Activated naive CD8-positive, alpha-beta T cell treated with anti-CD3 and anti-CD28 coated beads for 36 hours (primary cell): ENCODE measurements around the gene DDAH1. TPM values are rescaled to one million over a fixed set of nuclear protein-coding genes. Genes with fewer than 3 reads are reported as not detected.

Experiments
- DNase-seq: peaks from one replicate; pipeline ENCODE4 v3.0.0; 2021
- H3K27ac Mint-ChIP-seq: one replicate; pipeline ENCODE4 v1.8.0; 2022; ENCODE audit warnings: mild to moderate bottlenecking, moderate library complexity, mixed read lengths
- H3K27me3 Mint-ChIP-seq: one replicate; pipeline ENCODE4 v1.8.0; 2022; ENCODE audit warnings: mild to moderate bottlenecking, mixed read lengths
- H3K36me3 Mint-ChIP-seq: one replicate; pipeline ENCODE4 v1.8.0; 2021; ENCODE audit warnings: mild to moderate bottlenecking, mixed read lengths
- H3K4me1 Mint-ChIP-seq: one replicate; pipeline ENCODE4 v1.8.0; 2021; ENCODE audit warnings: mixed read lengths
- H3K4me3 Mint-ChIP-seq: one replicate; pipeline ENCODE4 v1.8.0; 2022; ENCODE audit warnings: mild to moderate bottlenecking, moderate library complexity, mixed read lengths
- H3K9me3 Mint-ChIP-seq: one replicate; pipeline ENCODE4 v1.8.0; 2022; ENCODE audit warnings: mixed read lengths
- total RNA-seq, 2 experiments: library from RNA; stranded (reverse); gene quantifications; one replicate each; pipeline ENCODE4 v1.2.3, GENCODE V29; 2021

Gene DDAH1
- total RNA-seq, 2 experiments from 2014 or later: 0.16 TPM; not detected in 1

DNA sequence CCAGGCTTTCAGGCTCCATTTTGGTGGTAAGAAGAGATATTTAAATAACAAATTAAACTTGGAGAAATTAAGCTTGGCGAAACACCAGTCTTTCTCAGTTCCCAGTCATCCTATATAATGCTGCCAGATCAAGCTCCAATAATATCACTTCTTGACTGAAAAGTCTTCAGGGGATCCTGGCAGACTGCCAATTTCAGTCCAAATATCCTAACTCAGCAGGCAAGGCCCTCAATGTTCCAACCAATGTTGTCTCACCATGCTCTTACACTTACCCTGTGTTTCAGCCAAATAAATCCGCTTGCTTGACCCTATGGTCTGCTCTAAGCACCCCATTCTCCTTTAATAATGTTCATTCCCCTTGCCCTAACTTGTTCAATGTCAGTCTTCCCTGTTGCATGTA, 148.6 kb downstream of the DDAH1 start:
- Mint-ChIP-seq H3K4me3 (no peak overlapping the region), H3K4me1 (peaks cover 3% of the 10 kb centered on the region), H3K36me3 (no peaks in the 10 kb centered on the region), H3K9me3 (no peaks in the 10 kb centered on the region), H3K27me3 (peaks cover 59% of the 10 kb centered on the region), H3K27ac (no peak overlapping the region)
- no peak for DNase-seq

DNA sequence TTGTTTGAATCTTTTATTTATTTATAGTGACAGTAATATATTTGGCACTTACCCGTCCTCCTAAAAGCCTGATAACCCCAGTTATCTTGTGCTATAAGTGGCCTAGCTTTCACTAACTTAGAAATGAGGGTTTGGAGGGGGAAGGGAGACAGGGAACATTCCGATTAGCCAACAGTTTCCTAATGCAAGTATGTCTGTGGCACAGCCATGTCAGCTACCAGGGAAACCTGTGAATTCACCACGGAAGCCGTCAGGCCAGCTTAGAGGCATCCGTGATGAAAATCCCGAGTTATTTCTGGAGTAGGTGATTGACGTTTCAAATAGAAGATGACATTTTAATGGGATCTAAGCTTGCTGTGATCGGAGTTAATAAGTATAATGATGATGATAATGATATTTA, 149.2 kb downstream of the DDAH1 start:
- H3K27me3 Mint-ChIP-seq: peaks cover 59% of the 10 kb centered on the region
- H3K4me3 Mint-ChIP-seq: no peak overlapping the region

DNA sequence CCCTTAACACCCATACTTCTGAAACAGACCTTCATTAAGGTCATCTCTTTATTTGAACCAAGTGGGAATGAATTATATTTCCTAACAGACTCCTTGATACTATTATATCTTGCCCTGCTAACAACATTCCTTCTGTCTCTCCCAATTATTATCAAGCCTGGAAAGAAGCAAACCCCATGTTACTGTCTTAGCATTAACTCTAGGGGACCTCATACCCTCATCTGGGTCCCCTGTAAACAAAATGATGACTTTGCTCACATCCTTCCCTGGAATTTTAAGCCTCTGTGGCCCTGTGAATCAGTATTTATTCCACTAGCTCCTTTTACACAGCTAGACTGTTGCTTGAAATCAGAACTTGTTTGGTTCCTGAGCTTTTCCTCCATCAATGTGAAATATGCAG, 150.2 kb downstream of the DDAH1 start:
- no peaks in the 10 kb centered on the region for H3K36me3 Mint-ChIP-seq
- no peaks in the 10 kb centered on the region for H3K4me1 Mint-ChIP-seq
- H3K4me3 Mint-ChIP-seq: no peak overlapping the region
- H3K27me3 Mint-ChIP-seq: peaks cover 61% of the 10 kb centered on the region
- H3K9me3 Mint-ChIP-seq: no peaks in the 10 kb centered on the region
- no peak for DNase-seq
- no peak overlapping the region for H3K27ac Mint-ChIP-seq

More for the DNA sequence above, 149.2 kb downstream of the DDAH1 start:
- Mint-ChIP-seq H3K9me3 (no peaks in the 10 kb centered on the region), H3K36me3 (no peaks in the 10 kb centered on the region), H3K27ac (no peak overlapping the region), H3K4me1 (peaks cover 2% of the 10 kb centered on the region)
- DNase-seq: no peak

DNA sequence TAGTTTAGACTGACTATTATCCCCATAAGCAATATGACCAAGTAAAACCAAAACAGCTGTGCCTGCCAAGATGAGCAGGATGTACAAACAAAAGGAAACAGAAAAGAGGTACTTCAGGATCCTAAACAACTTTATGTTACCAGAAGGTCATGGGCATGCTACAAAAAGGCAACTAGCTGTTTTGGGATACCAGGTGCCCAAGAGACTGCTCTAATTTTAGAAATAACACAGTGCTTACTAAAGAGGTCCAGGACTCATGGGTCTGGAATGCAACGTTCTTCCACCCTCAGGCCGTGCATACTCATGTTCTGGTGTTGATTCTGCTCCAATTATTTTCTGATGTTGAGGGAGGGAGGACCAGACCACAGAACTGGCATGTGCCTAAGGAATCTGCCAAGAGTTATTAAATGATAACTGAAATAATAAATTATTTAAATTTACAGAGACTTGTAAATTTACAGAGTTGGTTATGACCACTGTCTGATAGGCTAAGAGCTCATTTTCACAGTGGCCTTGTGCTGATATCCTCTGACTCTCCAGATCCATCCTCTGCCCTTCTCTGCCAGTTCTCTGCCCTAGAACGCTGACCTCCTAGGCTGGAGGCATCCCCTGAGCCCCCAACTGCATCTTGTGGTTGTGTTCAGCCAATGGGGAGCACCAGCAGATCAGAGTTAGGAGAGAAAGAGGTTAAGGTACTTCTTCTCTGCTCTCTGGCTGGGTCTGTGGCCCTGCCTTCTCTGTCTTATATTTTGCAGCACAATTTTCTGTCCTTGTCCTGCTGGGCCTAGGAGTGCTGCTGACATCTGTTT, 150.9 kb downstream of the DDAH1 start:
- H3K27ac Mint-ChIP-seq: no peak overlapping the region
- no peaks in the 10 kb centered on the region for H3K4me1 Mint-ChIP-seq
- no peaks in the 10 kb centered on the region for H3K36me3 Mint-ChIP-seq
- H3K9me3 Mint-ChIP-seq: no peaks in the 10 kb centered on the region
- peaks cover 60% of the 10 kb centered on the region for H3K27me3 Mint-ChIP-seq
- H3K4me3 Mint-ChIP-seq: no peak overlapping the region
- no peak for DNase-seq

DNA sequence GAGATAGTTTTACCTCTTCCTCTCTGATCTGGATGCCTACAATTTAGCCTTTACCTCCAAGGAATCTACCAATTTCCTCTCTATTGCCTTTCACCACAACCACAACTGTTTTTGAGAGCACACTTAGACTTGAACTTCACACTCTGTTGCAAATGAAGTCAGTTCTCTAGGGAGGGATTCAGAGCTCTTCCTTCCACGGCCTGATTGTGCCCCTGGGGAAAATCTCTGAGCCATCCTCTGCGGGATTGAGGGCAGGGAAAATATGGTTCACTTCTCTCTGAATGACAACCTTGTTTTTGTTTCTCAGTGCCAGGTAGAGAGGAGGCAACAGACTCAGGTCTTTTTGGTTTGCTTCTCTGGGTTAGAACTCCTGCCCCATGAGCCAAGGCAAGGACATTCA, 153.1 kb downstream of the DDAH1 start:
- DNase-seq: no peak
- Mint-ChIP-seq H3K27ac (no peak overlapping the region), H3K36me3 (no peaks in the 10 kb centered on the region), H3K27me3 (peaks cover 42% of the 10 kb centered on the region), H3K9me3 (no peaks in the 10 kb centered on the region), H3K4me3 (no peak overlapping the region), H3K4me1 (peaks cover 4% of the 10 kb centered on the region)

DNA sequence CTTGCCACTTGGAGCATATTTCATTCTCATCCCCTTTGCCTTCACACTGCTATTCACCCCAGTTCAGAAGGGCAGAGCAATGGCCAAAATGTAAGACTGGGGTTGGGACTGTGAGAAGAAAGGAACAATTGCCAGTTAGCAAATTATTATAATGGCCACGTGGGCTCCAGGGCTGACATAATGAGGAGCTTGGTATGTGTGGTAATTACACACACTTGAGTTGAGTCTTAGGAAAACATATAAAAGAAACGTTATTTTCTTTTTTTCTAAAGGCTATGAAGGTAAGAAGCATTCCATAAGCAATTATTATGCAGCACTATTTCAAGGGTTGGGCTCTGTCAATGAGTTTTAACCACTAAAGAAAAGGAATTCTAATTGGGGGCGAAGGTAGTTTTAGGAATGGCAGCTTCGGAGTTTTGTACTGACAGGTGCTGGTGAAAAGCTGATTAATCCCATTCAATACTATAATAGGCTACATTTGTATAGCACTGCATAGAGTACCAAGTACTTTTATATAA, 156.1 kb downstream of the DDAH1 start:
- Mint-ChIP-seq H3K27ac (no peak overlapping the region), H3K9me3 (no peaks in the 10 kb centered on the region), H3K36me3 (no peaks in the 10 kb centered on the region), H3K4me1 (peaks cover 4% of the 10 kb centered on the region), H3K27me3 (peaks cover 31% of the 10 kb centered on the region), H3K4me3 (no peak overlapping the region)
- DNase-seq: no peak

DNA sequence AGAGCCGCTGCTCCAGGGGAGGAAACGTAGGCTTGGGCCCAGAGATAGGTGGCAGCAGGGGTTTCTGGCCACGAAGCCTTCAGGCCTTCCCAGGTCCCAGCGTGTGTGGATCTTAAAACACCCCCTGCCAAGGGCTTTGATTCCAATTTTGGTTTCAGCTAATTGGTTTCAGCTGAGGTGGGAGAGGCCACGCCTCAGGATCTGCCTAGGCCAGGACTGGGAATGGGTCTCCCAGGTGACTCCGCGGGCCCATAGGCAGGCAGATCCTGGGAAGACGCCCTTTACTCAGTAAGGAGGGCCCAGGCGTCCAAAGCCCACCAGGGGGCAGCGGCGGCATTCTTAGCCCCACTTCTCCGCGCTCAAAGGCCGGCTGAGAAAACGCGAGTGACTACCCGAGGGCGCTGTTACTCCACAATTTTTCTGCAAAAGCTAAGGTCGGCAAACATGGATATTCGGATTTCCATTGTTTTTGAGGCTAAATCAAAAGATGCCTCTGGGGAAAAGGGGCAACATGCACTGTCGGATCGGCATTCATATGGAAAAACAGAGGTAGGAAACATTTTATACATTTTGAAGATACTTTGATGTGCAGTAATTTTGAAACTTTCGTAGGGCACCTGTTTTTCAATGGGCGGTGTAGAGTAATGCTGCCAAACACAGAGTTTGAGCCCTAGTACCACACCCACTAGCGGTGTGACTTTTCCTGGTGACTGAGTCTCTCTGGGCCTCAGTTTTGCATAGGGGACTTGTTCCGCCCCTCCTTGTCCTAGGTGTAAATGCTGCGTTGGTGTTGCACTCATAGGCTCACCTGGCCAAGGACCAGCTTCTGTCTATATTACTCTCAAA, 156.7 kb downstream of the DDAH1 start:
- peak; percentile 71 for DNase-seq
- Mint-ChIP-seq H3K4me1 (peaks cover 4% of the 10 kb centered on the region), H3K27me3 (peaks cover 31% of the 10 kb centered on the region), H3K36me3 (no peaks in the 10 kb centered on the region), H3K4me3 (peak overlapping the region; percentile 38), H3K27ac (no peak overlapping the region), H3K9me3 (no peaks in the 10 kb centered on the region)

DNA sequence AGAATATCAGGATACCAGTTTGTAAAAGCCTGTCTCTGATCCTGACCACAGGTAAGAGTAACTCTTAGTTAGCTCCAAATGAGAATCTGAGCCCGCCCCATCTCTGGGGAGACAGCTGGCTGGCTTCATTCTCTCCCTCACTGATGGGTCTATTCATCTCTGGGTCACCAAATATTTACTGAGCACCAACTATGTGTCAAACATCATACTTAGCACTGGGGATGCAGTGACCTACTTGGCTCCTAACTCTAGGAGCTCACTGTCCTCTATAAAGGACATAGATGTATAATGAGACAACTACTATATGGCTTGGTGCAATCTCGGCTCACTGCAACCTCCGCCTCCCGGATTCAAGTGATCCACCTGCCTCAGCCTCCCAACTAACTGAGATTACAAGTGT, 158.7 kb downstream of the DDAH1 start:
- H3K4me3 Mint-ChIP-seq: no peak overlapping the region
- no peak for DNase-seq
- peaks cover 28% of the 10 kb centered on the region for H3K27me3 Mint-ChIP-seq
- peaks cover 4% of the 10 kb centered on the region for H3K4me1 Mint-ChIP-seq
- H3K9me3 Mint-ChIP-seq: no peaks in the 10 kb centered on the region
- H3K27ac Mint-ChIP-seq: no peak overlapping the region
- no peaks in the 10 kb centered on the region for H3K36me3 Mint-ChIP-seq

DNA sequence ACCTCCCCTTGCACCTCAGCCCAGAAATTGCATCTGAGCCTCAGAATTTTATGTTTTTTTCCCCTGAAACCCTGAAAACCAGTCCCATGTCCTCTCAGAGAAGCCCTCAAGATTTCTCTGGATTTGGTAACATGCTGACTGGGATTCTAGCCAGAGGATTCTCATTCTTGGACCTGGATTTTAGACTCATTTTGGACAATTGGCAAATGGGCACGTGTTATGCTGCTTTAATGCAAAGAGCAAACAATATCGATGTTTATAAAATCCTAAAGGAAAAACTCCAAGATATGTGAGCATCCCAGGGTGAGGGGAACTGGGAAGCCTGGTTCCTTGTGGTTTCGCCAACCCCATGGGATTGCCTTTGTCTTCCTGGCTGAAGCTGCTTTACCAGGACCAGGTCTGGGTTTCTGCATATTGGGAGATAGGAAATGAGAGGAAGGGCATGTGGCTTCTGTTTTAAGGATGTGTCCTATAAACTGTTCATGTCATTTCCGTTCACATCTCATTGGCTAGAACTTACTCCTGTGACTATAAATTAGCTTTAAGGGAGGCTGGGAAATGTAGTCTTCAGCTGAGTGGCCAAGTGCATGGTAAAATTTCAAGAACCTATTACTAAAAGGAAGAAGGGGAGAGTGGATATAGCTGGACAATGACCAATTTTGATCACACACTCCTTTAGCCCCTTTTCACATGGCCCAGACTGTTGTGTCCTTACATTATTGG, 161.4 kb downstream of the DDAH1 start:
- H3K36me3 Mint-ChIP-seq: no peaks in the 10 kb centered on the region
- no peak overlapping the region for H3K27ac Mint-ChIP-seq
- no peak overlapping the region for H3K4me3 Mint-ChIP-seq
- H3K9me3 Mint-ChIP-seq: no peaks in the 10 kb centered on the region
- H3K4me1 Mint-ChIP-seq: peaks cover 9% of the 10 kb centered on the region
- no peak for DNase-seq
- H3K27me3 Mint-ChIP-seq: peaks cover 7% of the 10 kb centered on the region

DNA sequence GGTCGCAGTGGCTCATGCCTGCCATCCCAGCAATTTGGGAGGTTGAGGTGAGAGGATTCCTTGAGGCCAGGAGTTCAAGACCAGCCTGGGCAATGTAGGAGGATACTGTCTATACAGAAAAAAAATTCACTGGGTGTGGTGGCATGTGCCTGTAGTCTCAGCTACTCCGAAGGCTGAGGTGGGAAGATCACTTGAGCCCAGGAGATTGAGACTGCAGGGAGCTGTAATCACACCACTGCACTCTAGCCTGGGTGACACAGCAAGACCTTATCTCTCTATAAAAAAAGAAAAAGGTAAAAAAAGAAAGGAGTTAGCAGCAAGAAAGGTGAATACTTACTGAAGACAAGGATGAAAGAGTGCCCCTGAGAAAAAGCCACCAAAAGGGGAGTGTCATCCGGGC, 164.8 kb downstream of the DDAH1 start:
- Mint-ChIP-seq H3K9me3 (no peaks in the 10 kb centered on the region), H3K27ac (no peak overlapping the region), H3K27me3 (peaks cover 7% of the 10 kb centered on the region), H3K4me3 (no peak overlapping the region), H3K4me1 (peaks cover 25% of the 10 kb centered on the region), H3K36me3 (no peaks in the 10 kb centered on the region)
- DNase-seq: no peak

DNA sequence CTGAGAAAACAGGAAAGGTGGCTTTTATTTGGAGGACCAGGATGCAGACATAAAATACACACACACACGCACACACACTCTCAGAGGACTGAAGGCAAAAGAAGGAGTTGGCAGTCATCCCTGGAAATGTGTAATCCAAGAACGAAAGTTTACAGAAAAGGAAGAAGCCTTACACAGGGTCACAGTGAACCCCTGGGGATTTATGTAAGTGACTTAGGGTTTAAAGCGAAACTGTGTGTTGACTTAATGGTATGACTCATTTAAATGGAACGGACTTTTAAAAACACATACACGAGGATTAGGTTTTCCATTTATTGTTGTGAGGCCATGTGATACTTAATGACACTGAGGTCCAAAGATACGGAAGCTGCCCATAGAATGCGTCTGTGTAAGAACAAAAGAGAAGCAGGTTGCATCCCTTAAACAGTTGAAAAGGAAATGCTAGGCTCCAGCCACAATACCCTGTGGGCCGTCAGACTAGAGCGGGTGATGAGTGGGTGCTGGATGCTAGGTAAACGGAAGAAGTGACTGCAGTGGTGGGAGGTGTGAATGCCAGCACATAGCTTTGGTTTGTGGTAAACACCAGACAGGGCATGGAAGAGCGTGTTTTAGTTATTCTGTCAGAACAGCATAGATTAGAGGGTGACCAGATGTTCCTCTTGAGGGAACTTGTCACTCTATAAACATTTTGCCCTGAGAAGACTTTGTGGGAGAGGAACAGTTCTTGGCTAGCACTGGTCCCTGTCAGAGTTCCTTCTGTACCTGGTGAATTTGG, 166.9 kb downstream of the DDAH1 start:
- H3K27ac Mint-ChIP-seq: peak overlapping the region; percentile 83

DNA sequence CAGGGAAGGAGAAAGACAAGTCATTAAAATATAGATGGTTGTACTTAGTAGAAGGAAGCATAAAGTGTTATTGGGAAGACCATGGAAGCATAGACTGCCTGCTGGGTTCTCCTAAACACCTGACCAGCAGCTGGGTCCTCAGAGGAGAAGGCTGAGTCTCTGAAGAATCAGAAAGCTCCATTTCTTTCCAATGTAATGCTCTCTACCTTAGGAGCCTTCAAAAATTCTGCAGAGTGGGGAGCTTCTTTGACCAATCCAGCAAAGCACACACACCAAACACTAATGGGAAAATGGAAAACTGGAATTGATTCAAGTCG, 167.5 kb downstream of the DDAH1 start:
- Mint-ChIP-seq H3K27me3 (peaks cover 8% of the 10 kb centered on the region), H3K9me3 (no peaks in the 10 kb centered on the region), H3K36me3 (no peaks in the 10 kb centered on the region), H3K4me3 (peak overlapping the region; percentile 13), H3K27ac (peak overlapping the region; percentile 83), H3K4me1 (peaks cover 28% of the 10 kb centered on the region)
- DNase-seq: no peak

More for the DNA sequence above, 166.9 kb downstream of the DDAH1 start:
- H3K27me3 Mint-ChIP-seq: peaks cover 11% of the 10 kb centered on the region
- peaks cover 28% of the 10 kb centered on the region for H3K4me1 Mint-ChIP-seq
- H3K36me3 Mint-ChIP-seq: no peaks in the 10 kb centered on the region
- peak; percentile 82 for DNase-seq
- no peaks in the 10 kb centered on the region for H3K9me3 Mint-ChIP-seq
- H3K4me3 Mint-ChIP-seq: peak overlapping the region; percentile 13

DNA sequence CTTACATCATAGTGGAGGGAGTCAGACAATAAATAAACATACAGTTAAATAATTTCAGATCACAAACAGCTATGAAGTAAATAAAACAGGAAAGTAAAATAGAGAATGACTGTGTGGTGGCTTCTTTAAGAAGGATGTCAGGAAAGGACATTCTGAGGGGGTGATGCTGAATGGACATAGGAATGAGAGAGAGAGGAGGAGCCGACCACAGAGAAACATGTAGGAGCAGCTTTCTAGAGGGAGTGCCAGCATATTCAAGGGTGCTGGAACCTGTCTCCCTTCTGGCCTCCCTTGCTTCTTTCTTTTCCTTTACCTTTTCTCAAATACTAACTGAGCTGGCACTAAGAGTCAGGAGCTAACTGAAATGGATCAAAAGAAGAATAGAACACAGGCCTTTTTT, 168.0 kb downstream of the DDAH1 start:
- Mint-ChIP-seq H3K9me3 (no peaks in the 10 kb centered on the region), H3K36me3 (no peaks in the 10 kb centered on the region), H3K4me1 (peaks cover 28% of the 10 kb centered on the region), H3K27me3 (peaks cover 4% of the 10 kb centered on the region), H3K4me3 (no peak overlapping the region), H3K27ac (no peak overlapping the region)
- DNase-seq: no peak

DNA sequence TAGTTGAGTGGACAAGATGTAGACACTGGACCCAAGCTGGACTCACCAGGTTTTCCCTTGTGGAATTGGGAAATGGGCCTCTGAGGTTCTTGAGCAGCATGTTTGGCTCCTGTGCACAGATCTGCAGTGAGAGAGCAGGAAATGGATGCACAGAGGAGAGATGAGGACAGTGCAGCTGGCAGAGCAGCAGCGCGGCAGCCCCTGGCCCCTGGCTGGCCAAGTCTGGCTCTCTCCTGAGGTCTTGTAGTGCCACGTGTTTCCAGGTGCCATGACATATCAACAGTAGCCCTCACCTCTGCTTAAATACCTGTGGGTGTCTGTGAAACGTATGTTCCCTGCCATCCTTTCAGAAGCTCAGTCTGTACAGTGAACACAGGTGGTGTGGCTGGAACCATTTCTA, 169.3 kb downstream of the DDAH1 start:
- H3K36me3 Mint-ChIP-seq: no peaks in the 10 kb centered on the region
- no peaks in the 10 kb centered on the region for H3K9me3 Mint-ChIP-seq
- H3K4me3 Mint-ChIP-seq: no peak overlapping the region
- no peak for DNase-seq
- H3K27me3 Mint-ChIP-seq: peaks cover 4% of the 10 kb centered on the region
- no peak overlapping the region for H3K27ac Mint-ChIP-seq
- peaks cover 28% of the 10 kb centered on the region for H3K4me1 Mint-ChIP-seq
